Measurements from ENCODE around the gene HYAL1.

HYAL1 gene

DNA sequence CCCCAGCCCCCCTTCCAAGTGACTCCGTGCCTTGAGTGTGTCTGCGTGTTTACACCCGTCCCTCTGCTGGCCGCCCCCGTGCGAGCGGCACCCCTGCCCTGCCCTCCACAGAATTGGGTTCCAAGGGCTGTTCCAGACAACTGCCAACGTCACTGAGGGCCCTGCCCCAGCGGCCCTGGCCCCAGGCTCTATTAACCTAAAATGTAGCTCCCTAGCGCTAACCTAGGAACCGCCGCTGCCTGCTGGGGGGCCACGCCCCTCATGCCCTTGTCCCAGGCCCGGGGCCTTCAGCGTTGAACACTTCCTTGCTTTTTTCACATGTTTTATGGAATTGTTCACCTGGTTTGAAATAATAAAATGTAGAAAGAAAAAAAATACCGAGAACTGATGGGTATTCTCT lies 44.4 kb downstream of the HYAL1 start:
- no peak for DNase-seq

- no peak for DNase-seq
Measured at GRCh38 chr3:50258029-50258680, 45.2 kb downstream of the HYAL1 start.

- DNase-seq, result peak; percentile 61 to 73
Measured at GRCh38 chr3:50256978-50257890, 46.1 kb downstream of the HYAL1 start.

- no peak for DNase-seq
Measured at GRCh38 chr3:50255251-50255615, 48.1 kb downstream of the HYAL1 start.

- no peak for DNase-seq
Measured at GRCh38 chr3:50254577-50255250, 48.7 kb downstream of the HYAL1 start.

GRCh38 chr3:50251220-50251619 lies 52.2 kb downstream of the HYAL1 start:
- DNase-seq, result peak; percentile 68 to 73

- DNase-seq, result no peak
Measured at GRCh38 chr3:50250514-50250913, 52.9 kb downstream of the HYAL1 start.
